HEK293T (cell line): ENCODE measurements around the gene GNG13.

ENCODE experiments used
- SUZ12 ChIP-seq: fragments of 450-650 bp; IDR thresholded peaks from 2 replicates; pipeline ENCODE4 v1.6.1; 2016; ENCODE audit warnings: mild to moderate bottlenecking
- ZNF384 ChIP-seq: fragments of 450-650 bp; IDR thresholded peaks from 2 replicates; pipeline ENCODE4 v1.6.1; 2016

DNA sequence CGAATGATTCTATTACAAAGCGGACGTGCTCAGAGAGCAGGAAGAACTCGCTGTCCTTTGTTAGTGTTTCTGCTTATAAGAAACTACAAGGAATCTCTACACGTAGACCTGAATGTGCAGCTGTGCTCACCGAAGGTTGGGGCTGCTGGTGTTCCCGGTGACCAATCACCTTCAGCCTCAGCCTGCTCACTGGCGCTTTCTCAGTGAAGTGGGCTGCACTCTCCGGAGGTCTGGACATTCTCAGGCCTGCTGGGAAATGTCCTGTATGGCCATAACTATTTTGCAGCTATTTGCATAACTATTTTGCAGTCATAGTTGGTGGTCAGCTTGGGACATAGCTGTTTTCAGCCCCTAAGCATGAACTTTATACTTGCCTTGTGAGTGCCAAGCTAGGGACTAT is 50.0 kb downstream of the GNG13 start:
- no peak for TF ChIP-seq ZNF384
- no peak for TF ChIP-seq SUZ12
